GM06990 (cell line): ENCODE results near the gene CREG2.

Experiments
- DNase-seq: peaks from one replicate; pipeline ENCODE4 v3.0.0-alpha.2; 2011; ENCODE audit not compliant: insufficient read length; ENCODE audit errors: extremely low read depth
- H3K27me3 ChIP-seq: replicated peaks from 2 replicates; pipeline ENCODE4 v1.6.0; 2011; ENCODE audit warnings: low read length; ENCODE audit not compliant: control insufficient read depth, insufficient read depth
- H3K36me3 ChIP-seq: 2 replicates; pipeline ENCODE4 v1.5.1; 2011; ENCODE audit warnings: low read length; ENCODE audit not compliant: control insufficient read depth, insufficient read depth
- H3K4me3 ChIP-seq: replicated peaks from 2 replicates; pipeline ENCODE4 v1.5.1; 2011; ENCODE audit warnings: low read depth, mild to moderate bottlenecking, control low read depth, low read length
- CTCF ChIP-seq: IDR thresholded peaks from 2 replicates; pipeline ENCODE4 v1.5.1; 2011; ENCODE audit warnings: low read length, control low read depth, mild to moderate bottlenecking, inconsistent platforms; ENCODE audit not compliant: insufficient read depth, poor library complexity, severe bottlenecking

CREG2 gene

GRCh38 chr2:101380376-101380775 lies 6.9 kb downstream of the CREG2 start:
- H3K36me3 ChIP-seq, result no peaks in the 10 kb centered on the region
- no peak overlapping the region for H3K4me3 ChIP-seq
- DNase-seq, result no peak
- H3K27me3 ChIP-seq, result peaks cover 2% of the 10 kb centered on the region; the same call in 1 of the 2 replicates
- TF ChIP-seq CTCF, result no peak

GRCh38 chr2:101379091-101379490 lies 8.2 kb downstream of the CREG2 start:
- Histone ChIP-seq H3K4me3 (no peak overlapping the region), H3K36me3 (no peaks in the 10 kb centered on the region), H3K27me3 (peaks cover 2% of the 10 kb centered on the region; the same call in 1 of the 2 replicates)
- DNase-seq, result no peak
- TF ChIP-seq CTCF, result no peak

- H3K4me3 ChIP-seq, result no peak overlapping the region
- DNase-seq, result no peak
- no peak for TF ChIP-seq CTCF
- no peaks in the 10 kb centered on the region; the same call in 1 of the 2 replicates for H3K27me3 ChIP-seq
- H3K36me3 ChIP-seq, result no peaks in the 10 kb centered on the region
Observed at GRCh38 chr2:101375653-101376052, 11.7 kb downstream of the CREG2 start.

GRCh38 chr2:101374821-101375561 lies 12.3 kb downstream of the CREG2 start:
- no peak for TF ChIP-seq CTCF
- DNase-seq, result no peak
- no peak overlapping the region for H3K4me3 ChIP-seq
- H3K36me3 ChIP-seq, result no peaks in the 10 kb centered on the region
- no peaks in the 10 kb centered on the region; the same call in 1 of the 2 replicates for H3K27me3 ChIP-seq

GRCh38 chr2:101372792-101373191 lies 14.5 kb downstream of the CREG2 start:
- Histone ChIP-seq H3K4me3 (no peak overlapping the region), H3K36me3 (no peaks in the 10 kb centered on the region), H3K27me3 (no peaks in the 10 kb centered on the region; the same call in 1 of the 2 replicates)
- DNase-seq, result no peak
- TF ChIP-seq CTCF, result no peak
